GM19328 (cell line): ENCODE data around the gene ERN1.
A peak's percentile ranks its signal among the peaks of the same experiment; 100 is the strongest.

ENCODE experiments used
- ATAC-seq: cut with Tn5 transposase; IDR thresholded peaks from one replicate; pipeline ENCODE4 v1.9.1; 2021; ENCODE audit warnings: mild to moderate bottlenecking, moderate library complexity; ENCODE audit not compliant: unreplicated experiment

ERN1 gene

GRCh38 chr17:64063766-64064224, 66.1 kb downstream of the ERN1 start:
- no peak for ATAC-seq

- no peak for ATAC-seq
Observed at GRCh38 chr17:64063088-64063487, 66.9 kb downstream of the ERN1 start.

- no peak for ATAC-seq
Observed at GRCh38 chr17:64061178-64061898, 68.6 kb downstream of the ERN1 start.

- no peak for ATAC-seq
Observed at GRCh38 chr17:64060331-64060730, 69.6 kb downstream of the ERN1 start.

- no peak for ATAC-seq
Observed at GRCh38 chr17:64059756-64060155, 70.2 kb downstream of the ERN1 start.

GRCh38 chr17:64058621-64059020, 71.3 kb downstream of the ERN1 start:
- no peak for ATAC-seq

- no peak for ATAC-seq
Observed at GRCh38 chr17:64057701-64058263, 72.2 kb downstream of the ERN1 start.

- peak; percentile 50 for ATAC-seq
Observed at GRCh38 chr17:64056269-64057005, 73.5 kb downstream of the ERN1 start.

GRCh38 chr17:64055183-64056142, 74.5 kb downstream of the ERN1 start:
- ATAC-seq = no peak

GRCh38 chr17:64054304-64054703, 75.6 kb downstream of the ERN1 start:
- no peak for ATAC-seq

GRCh38 chr17:64053101-64053500, 76.8 kb downstream of the ERN1 start:
- ATAC-seq = no peak

- ATAC-seq = no peak
Observed at GRCh38 chr17:64051153-64051552, 78.8 kb downstream of the ERN1 start.

GRCh38 chr17:64048805-64049204, 81.1 kb downstream of the ERN1 start:
- ATAC-seq = no peak

GRCh38 chr17:64045176-64045575, 84.8 kb downstream of the ERN1 start:
- no peak for ATAC-seq

GRCh38 chr17:64042700-64043485, 87.1 kb downstream of the ERN1 start:
- no peak for ATAC-seq

- ATAC-seq = no peak
Observed at GRCh38 chr17:64041912-64042311, 88.0 kb downstream of the ERN1 start.

- no peak for ATAC-seq
Observed at GRCh38 chr17:64040206-64040605, 89.7 kb downstream of the ERN1 start.

- ATAC-seq = no peak
Observed at GRCh38 chr17:64039106-64039400, 90.9 kb downstream of the ERN1 start.

GRCh38 chr17:64038331-64039105, 91.4 kb downstream of the ERN1 start:
- no peak for ATAC-seq

GRCh38 chr17:64037802-64038201, 92.1 kb downstream of the ERN1 start:
- no peak for ATAC-seq
